Activated naive CD4-positive, alpha-beta T cell treated with anti-CD3 and anti-CD28 coated beads for 36 hours (primary cell): ENCODE measurements around the gene MTCH2. TPM values are rescaled to one million over a fixed set of nuclear protein-coding genes. Genes with fewer than 3 reads are reported as not detected.

Source experiments
- CTCF ChIA-PET: fragments of 350-600 bp; sonication (Branson Sonifier 250); formaldehyde crosslinking; loops from one replicate; lab custom pipeline; 2021; ENCODE audit warnings: antibody characterized with exemption; lab: Charles Lee
- DNase-seq: peaks from one replicate; pipeline ENCODE4 v3.0.0-alpha.2; 2020
- H3K27ac Mint-ChIP-seq: one replicate; pipeline ENCODE4 v1.8.0; 2021; ENCODE audit warnings: mild to moderate bottlenecking, mixed read lengths
- H3K27me3 Mint-ChIP-seq: one replicate; pipeline ENCODE4 v1.8.0; 2021; ENCODE audit warnings: low read depth, mixed read lengths
- H3K36me3 Mint-ChIP-seq: one replicate; pipeline ENCODE4 v1.8.0; 2021; ENCODE audit warnings: low read depth, mixed read lengths
- H3K4me1 Mint-ChIP-seq: one replicate; pipeline ENCODE4 v1.8.0; 2021; ENCODE audit warnings: low read depth, mixed read lengths
- H3K4me3 Mint-ChIP-seq: one replicate; pipeline ENCODE4 v1.8.0; 2021; ENCODE audit warnings: mild to moderate bottlenecking, moderate library complexity, mixed read lengths
- H3K9me3 Mint-ChIP-seq: one replicate; pipeline ENCODE4 v1.8.0; 2021; ENCODE audit warnings: mixed read lengths
- intact Hi-C: fragments of 100-400 bp; cut with micrococcal nuclease; formaldehyde crosslinking; loops from one replicate; pipeline ENCODE4 v1.15.1; 2023
- total RNA-seq, 2 experiments: library from RNA; stranded (reverse); gene quantifications; one replicate each; pipeline ENCODE4 v1.2.3, GENCODE V29; 2021

The MTCH2 gene
- total RNA-seq, 2 experiments from 2014 or later = 93.7 to 95.1 TPM

DNA sequence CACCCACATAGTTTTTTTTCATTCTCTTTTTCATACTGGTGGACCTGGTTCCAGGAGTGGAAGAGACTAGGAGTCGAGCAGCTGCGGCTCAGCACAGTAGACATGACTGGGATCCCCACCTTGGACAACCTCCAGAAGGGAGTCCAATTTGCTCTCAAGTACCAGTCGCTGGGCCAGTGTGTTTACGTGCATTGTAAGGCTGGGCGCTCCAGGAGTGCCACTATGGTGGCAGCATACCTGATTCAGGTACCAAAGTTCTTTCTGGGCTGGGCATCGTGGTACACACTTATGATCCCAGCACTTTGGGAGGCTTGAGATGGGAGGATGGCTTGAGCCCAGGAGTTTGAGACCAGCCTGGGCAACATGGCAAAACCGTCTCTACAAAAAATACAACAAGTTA lies 72.7 kb downstream of the MTCH2 start:
- peaks cover 25% of the 10 kb centered on the region for H3K4me1 Mint-ChIP-seq
- H3K27ac Mint-ChIP-seq = no peak overlapping the region
- DNase-seq = no peak
- H3K27me3 Mint-ChIP-seq = no peaks in the 10 kb centered on the region
- CTCF ChIA-PET = interaction anchor here (0.6 to 0.7 kb wide), 3 partner anchors 28 to 754 kb away, joined by 3 read pairs; no protein-coding TSS in a partner anchor
- intact Hi-C loops = no loop called here
- no peaks in the 10 kb centered on the region for H3K9me3 Mint-ChIP-seq
- H3K4me3 Mint-ChIP-seq = no peak overlapping the region
- peaks cover 20% of the 10 kb centered on the region for H3K36me3 Mint-ChIP-seq

Other genes with a start within 250 kb of the MTCH2 start
- 1 to 10 TPM; 9.2 TPM for gene SLC39A13, start 234.0 kb downstream of the MTCH2 start, total RNA-seq
- 100 to 1,000 TPM; 127 to 129 TPM for gene PSMC3, start 216.1 kb downstream of the MTCH2 start, total RNA-seq
- gene RAPSN, start 193.4 kb downstream of the MTCH2 start, total RNA-seq = not detected
- 100 to 1,000 TPM; 104 to 105 TPM for gene CELF1, start 89.4 kb downstream of the MTCH2 start, total RNA-seq
- gene PTPMT1, start 77.0 kb downstream of the MTCH2 start, total RNA-seq = 10 to 100 TPM; 46.9 to 49.2 TPM
- gene KBTBD4, start 63.6 kb downstream of the MTCH2 start, total RNA-seq = 10 to 100 TPM; 13.8 to 15.4 TPM
- 100 to 1,000 TPM; 123 to 124 TPM for gene NDUFS3, start 63.5 kb downstream of the MTCH2 start, total RNA-seq
- not detected for gene FAM180B, start 55.9 kb downstream of the MTCH2 start, total RNA-seq
- gene C1QTNF4, start 48.1 kb downstream of the MTCH2 start, total RNA-seq = not detected
- 1 to 10 TPM; 1.3 to 2.2 TPM for gene AGBL2, start 72.8 kb upstream of the MTCH2 start, total RNA-seq
- gene FNBP4, start 124.8 kb upstream of the MTCH2 start, total RNA-seq = 100 to 1,000 TPM; 123 to 127 TPM
- 10 to 100 TPM; 64.7 to 64.8 TPM for gene NUP160, start 205.8 kb upstream of the MTCH2 start, total RNA-seq